H1 (cell line): ENCODE measurements around the gene ETS1. TPM values are rescaled to one million over a fixed set of nuclear protein-coding genes. Genes with fewer than 3 reads are reported as not detected.

Experiments used
- CHD7 ChIP-seq: fragments of 300-600 bp; sonication (generic); IDR thresholded peaks from 2 replicates; pipeline ENCODE4 v1.7.1; 2012; ENCODE audit warnings: low read length, moderate library complexity, mild to moderate bottlenecking, inconsistent platforms; ENCODE audit not compliant: insufficient replicate concordance
- polyA plus RNA-seq, 7 experiments: library from polyadenylated mRNA; depleted of rRNA in 3 of 7; stranded (reverse) in 5 of 7; unstranded in 2 of 7; fragments of >200 nt in 5 of 7; fragments of 200-250 nt in 2 of 7; gene quantifications; 1 replicate in 5 of 7; 2 replicates in 1 of 7; 4 replicates in 1 of 7; pipeline versions ENCODE4 v1.2.1 to v1.2.3, GENCODE V29; 2011 to 2013; ENCODE audit warnings: missing spikeins in 2 of 7, mixed read lengths in 2 of 7
- total RNA-seq: library from RNA; stranded (reverse); fragmentation: NEBNext Ultra II Directional; extraction: Animal tissue kit (Norgen Biotek cat#: 25700); gene quantifications from 2 replicates; pipeline ENCODE4 v1.2.1, GENCODE V29; 2021

Gene ETS1
- total and polyA plus RNA-seq, 2 of the 8 experiments (the other 6 are each of a cell fraction or from before 2014, with no cell fraction given): 10.0 to 35.3 TPM

GRCh38 chr11:128515826-128516778 lies 71.3 kb downstream of the ETS1 start (continued):
- no peak for TF ChIP-seq CHD7
